GM21723 (cell line): ENCODE data around the gene MMP24.
"Not testable (repeated sequence)": the region's sequence is repeated elsewhere in the genome, so short reads cannot be mapped to it uniquely, and the experiment has no call there.

ENCODE experiments used
- ATAC-seq: cut with Tn5 transposase; IDR thresholded peaks from one replicate; pipeline ENCODE4 v1.9.1; 2021; ENCODE audit warnings: mild to moderate bottlenecking, moderate library complexity; ENCODE audit not compliant: unreplicated experiment

Gene MMP24

DNA sequence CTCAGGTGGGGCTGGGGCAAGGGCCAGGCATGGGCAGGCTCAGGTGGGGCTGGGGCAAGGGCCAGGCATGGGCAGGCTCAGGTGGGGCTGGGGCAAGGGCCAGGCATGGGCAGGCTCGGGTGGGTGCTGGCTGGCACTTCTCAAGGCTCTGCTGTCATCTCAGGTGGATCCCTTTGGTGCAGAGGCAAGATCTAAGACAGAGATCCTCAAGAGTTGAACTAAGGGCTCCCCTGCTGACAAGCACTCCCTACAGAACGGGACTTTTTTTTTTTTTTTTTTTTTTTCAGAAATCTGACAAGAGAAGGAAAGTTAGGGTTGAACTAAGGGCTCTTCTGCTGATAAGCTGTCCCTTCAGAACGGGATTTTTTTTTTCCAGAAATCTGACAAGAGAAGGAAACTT is 26.5 kb downstream of the MMP24 start:
- ATAC-seq = no peak

GRCh38 chr20:35254448-35254999 is 28.0 kb downstream of the MMP24 start:
- no peak for ATAC-seq

DNA sequence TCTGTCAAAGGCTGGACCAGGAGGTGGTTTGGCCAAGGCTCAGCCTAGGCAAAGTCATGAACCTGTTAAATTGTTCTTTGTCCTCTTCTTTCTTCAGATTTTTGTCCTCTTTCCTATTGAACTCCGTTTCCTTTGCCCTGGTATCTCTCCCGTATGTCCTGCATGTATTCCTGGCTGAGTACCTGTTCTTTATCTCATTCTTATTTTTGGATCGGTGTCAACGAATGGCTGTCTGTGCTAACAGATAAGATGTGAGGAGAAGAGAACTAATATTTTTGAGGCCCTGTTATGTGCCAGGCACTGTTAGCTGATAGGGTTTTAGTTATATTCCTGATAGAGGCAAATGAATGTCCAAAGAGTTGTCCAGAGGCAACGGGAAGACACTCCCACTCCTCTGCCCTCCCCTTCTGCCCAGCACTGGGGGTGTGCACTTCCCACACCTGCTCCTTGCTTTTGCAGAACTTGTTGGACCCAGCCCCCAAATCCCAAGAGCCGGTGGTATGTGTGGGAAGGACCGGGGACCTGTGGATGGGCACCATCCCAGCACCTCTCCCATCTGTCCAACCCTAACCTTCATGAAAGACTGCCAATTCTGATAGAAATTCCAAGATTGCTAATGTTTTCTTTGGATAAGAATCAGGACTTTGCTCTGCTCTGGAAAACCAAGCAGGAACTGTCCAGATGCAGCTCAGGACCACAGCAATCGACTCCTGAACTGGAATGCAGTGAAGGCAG is 30.9 kb downstream of the MMP24 start:
- ATAC-seq = no peak

GRCh38 chr20:35260426-35260825 is 33.9 kb downstream of the MMP24 start:
- no peak for ATAC-seq

DNA sequence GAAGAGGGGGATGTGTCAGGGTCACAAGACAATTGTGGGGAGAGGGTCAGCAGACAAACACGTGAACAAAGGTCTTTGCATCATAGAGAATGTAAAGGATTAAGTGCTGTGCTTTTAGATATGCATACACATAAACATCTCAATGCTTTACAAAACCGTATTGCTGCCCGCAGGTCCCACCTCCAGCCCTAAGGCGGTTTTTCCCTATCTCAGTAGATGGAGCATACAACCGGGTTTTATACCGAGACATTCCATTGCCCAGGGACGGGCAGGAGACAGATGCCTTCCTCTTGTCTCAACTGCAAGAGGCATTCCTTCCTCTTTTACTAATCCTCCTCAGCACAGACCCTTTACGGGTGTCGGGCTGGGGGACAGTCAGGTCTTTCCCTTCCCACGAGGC is 35.8 kb downstream of the MMP24 start:
- ATAC-seq = not testable (repeated sequence)

GRCh38 chr20:35262731-35263531 is 36.4 kb downstream of the MMP24 start:
- not testable (repeated sequence) for ATAC-seq

- ATAC-seq = no peak
Observed at GRCh38 chr20:35263532-35264341, 37.2 kb downstream of the MMP24 start.

DNA sequence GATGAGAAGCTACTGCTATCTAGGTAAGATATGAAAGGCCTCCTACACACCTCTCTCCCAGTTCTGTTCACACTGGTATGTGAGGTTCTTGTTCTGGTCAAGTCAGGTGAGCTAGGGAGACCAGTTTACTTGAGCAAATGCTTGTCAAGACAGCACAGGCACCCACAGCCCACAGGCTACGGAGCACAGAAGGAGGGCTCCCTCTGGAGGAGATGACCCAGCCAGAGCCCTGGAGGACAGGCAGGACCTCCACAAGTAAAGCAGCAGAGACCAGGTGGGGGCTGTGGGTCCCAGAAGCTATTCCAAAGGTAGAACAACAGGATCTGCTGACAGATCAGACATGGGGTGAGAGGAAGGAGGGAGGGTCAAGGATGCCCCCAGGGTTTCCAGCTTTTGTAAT is 38.3 kb downstream of the MMP24 start:
- no peak for ATAC-seq

- no peak for ATAC-seq
Observed at GRCh38 chr20:35267092-35267491, 40.6 kb downstream of the MMP24 start.

- no peak for ATAC-seq
Observed at GRCh38 chr20:35269055-35269781, 42.7 kb downstream of the MMP24 start.

DNA sequence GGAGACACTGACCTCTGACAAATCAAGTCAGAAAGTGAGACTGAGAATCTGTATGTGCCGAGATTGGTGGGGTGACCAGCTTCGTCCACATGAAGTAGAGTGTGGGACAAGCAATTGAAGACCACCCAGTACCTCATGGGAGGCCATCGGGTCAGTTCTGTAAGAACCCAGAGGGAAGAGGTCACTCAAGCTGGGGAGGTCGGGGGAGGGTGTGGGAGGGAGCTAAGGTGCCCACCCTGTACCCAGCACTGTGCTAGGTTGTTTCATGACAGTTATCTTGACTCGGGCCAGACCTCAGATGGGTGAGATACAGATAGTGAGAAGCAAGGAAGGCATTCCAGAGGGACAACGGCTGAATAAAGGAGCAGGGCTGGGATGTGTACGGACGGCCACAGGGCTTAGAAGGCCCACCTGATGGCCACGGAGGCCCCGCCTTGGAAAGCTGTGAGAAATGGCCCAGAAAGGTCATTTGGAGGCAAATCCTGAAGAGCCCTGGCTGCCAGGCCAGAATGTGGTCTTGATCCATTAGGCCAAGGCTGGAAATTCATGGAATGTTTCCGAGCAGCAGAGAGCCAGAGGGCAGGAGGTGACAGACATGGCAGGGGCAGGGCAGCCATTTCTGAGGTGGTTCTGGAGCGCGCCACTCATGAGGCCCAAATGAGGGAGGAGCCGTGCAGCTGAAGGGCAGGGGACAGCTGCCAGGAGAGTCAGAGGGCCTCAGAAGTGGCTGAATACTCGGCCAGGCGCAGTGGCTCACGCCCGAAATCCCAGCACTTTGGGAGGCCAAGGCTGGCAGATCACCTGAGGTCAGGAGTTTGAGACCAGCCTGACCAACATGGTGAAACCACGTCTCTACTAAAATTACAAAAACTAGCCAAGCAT is 43.8 kb downstream of the MMP24 start:
- no peak for ATAC-seq

DNA sequence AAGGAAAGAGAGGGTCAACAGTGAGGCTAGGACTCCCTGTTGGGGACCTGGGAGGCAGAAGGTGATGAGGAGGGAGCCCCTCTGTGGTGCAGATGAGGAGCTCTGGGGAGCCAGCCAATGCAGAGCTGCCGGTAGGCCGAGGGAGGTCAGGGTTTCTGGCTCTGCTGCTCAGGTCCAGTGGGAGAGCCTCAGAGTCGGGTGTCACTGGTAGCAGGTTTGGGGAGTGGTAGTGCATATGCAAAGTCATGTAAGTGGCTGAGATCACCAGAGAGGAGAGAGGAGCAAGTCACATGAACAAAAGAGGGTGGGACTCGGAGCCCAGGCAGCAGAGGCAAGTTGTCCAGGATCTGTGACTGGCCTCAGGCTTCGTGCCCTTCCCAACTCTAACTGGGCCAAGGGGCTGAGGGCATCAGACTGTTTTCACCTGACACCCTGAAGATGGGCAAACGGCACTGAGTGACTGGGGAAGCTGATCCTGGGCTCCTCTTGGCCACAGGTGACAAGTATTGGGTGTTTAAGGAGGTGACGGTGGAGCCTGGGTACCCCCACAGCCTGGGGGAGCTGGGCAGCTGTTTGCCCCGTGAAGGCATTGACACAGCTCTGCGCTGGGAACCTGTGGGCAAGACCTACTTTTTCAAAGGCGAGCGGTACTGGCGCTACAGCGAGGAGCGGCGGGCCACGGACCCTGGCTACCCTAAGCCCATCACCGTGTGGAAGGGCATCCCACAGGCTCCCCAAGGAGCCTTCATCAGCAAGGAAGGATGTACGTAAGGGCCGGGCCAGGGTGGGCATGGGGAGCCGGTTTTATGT is 44.8 kb downstream of the MMP24 start:
- ATAC-seq = no peak

GRCh38 chr20:35271904-35272303 is 45.4 kb downstream of the MMP24 start:
- no peak for ATAC-seq

DNA sequence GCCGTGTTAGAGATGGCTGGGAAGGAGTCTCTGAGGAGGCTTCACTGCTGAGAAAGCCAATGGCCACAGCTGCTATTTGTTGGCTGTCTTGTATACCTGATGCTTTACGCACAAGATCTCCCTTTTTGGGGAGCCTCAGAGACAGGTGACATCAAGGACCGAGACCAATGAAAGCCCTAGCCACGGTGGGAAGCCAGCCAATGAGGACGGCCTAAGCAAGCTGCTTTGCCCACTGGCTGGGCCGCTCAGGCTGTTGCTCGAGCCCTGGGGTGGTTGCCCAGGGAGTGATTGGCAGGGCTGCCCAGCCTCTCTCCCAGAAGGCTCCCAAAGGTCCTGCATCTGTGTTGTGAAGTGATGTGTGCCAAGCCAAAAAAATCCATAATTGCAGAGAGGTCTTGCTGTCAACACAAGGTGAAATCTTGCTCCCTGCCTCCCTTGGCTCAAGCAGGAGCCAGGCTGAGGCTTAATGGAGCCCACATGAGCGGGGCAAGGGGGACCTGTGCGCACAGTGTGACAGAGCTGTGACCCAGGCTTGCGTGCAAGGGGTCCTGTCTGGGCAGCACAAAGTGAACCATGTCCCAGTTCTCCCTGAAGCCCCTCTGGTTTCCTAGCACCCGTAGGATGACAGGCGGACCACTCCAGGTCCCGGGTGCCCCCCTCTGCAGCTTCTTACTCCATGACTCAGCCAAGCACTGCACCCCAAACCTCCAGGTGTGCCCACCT is 47.1 kb downstream of the MMP24 start:
- no peak for ATAC-seq

DNA sequence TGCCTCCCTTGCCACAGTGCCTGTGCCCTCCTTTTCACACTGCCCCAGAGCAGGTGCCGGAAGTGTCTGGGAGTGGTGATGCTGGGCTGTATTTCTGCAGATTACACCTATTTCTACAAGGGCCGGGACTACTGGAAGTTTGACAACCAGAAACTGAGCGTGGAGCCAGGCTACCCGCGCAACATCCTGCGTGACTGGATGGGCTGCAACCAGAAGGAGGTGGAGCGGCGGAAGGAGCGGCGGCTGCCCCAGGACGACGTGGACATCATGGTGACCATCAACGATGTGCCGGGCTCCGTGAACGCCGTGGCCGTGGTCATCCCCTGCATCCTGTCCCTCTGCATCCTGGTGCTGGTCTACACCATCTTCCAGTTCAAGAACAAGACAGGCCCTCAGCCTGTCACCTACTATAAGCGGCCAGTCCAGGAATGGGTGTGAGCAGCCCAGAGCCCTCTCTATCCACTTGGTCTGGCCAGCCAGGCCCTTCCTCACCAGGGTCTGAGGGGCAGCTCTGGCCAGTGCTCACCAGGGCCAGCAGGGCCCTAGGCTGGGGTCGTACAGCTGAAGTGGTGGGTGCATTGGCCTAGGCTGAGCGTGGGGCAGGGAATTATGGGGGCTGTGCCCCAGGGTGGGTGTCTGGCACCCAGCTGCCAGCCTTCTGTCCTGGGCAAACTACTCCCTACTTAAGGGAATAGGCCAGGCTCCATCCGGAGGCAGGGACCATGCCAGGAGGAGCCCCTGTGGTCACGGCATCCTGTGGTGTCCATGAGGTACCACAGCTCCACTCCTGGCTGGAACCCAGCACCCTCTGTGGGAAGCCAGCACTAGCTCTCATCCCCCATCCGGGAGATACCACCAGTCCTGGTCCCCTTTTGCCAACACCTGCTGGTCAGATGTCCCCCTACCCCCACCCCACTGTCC is 47.9 kb downstream of the MMP24 start:
- no peak for ATAC-seq

- ATAC-seq = no peak
Observed at GRCh38 chr20:35275741-35276251, 49.3 kb downstream of the MMP24 start.

DNA sequence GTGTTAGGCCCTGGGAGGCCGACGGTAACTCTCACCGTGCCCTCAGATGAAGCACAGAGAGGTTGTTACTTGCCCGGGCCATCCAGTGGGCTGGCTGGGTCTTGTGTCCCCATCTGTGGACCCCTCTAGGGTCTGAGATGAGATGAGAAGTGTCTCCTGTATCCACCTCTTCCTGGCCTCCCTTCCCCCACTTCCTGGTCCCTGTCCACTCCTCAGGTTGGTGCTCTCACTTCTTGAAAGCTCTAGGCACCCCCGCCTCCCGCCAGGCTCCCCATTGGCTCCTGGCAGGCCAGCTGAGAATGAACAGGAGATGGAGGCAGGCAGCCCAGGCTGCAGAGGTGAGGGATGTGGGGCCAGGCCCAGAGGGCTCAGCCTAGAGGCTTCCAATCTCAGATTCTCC is 49.9 kb downstream of the MMP24 start:
- no peak for ATAC-seq
